H1 (cell line): ENCODE measurements around the gene NOS1AP. TPM values are rescaled to one million over a fixed set of nuclear protein-coding genes. Genes with fewer than 3 reads are reported as not detected.

Source experiments
- ASH2L ChIP-seq: fragments of 200-600, 300-600 bp; sonication (generic); IDR thresholded peaks from one replicate; pipeline ENCODE4 v1.7.1; 2017; ENCODE audit warnings: low read length
- BACH1 ChIP-seq: IDR thresholded peaks from 2 replicates; pipeline ENCODE4 v1.6.1; 2012; ENCODE audit warnings: low read length, improper control_type of control experiment
- CHD1 ChIP-seq: IDR thresholded peaks from 2 replicates; pipeline ENCODE4 v1.6.1; 2012; ENCODE audit warnings: low read depth, low read length, improper control_type of control experiment
- FOSL1 ChIP-seq: IDR thresholded peaks from 2 replicates; pipeline ENCODE4 v1.6.1; 2011; ENCODE audit warnings: mild to moderate bottlenecking, low read depth, low read length, moderate library complexity; ENCODE audit not compliant: insufficient read depth
- SAP30 ChIP-seq: fragments of 300-600 bp; sonication (generic); IDR thresholded peaks from 2 replicates; pipeline ENCODE4 v1.7.1; 2012; ENCODE audit warnings: low read length, moderate library complexity, mild to moderate bottlenecking, inconsistent platforms; ENCODE audit not compliant: insufficient read depth, insufficient replicate concordance
- TEAD4 ChIP-seq: IDR thresholded peaks from 2 replicates; pipeline ENCODE4 v1.6.1; 2012; ENCODE audit warnings: low read depth, low read length, inconsistent platforms, mixed read lengths
- polyA plus RNA-seq, 7 experiments: library from polyadenylated mRNA; depleted of rRNA in 3 of 7; stranded (reverse) in 5 of 7; unstranded in 2 of 7; fragments of >200 nt in 5 of 7; fragments of 200-250 nt in 2 of 7; gene quantifications; 1 replicate in 5 of 7; 2 replicates in 1 of 7; 4 replicates in 1 of 7; pipeline versions ENCODE4 v1.2.1 to v1.2.3, GENCODE V29; 2011 to 2013; ENCODE audit warnings: missing spikeins in 2 of 7, mixed read lengths in 2 of 7
- total RNA-seq: library from RNA; stranded (reverse); fragmentation: NEBNext Ultra II Directional; extraction: Animal tissue kit (Norgen Biotek cat#: 25700); gene quantifications from 2 replicates; pipeline ENCODE4 v1.2.1, GENCODE V29; 2021
- TF ChIP-seq, protein P1 (sequence below): fragments of 300-600 bp; sonication (generic); IDR thresholded peaks from 2 replicates; pipeline ENCODE4 v1.7.1; 2012; ENCODE audit warnings: low read length, moderate library complexity, mild to moderate bottlenecking, inconsistent platforms; ENCODE audit not compliant: insufficient replicate concordance

NOS1AP gene
- total and polyA plus RNA-seq, 2 of the 8 experiments (the other 6 are each of a cell fraction or from before 2014, with no cell fraction given) = 2.4 to 12.1 TPM

DNA sequence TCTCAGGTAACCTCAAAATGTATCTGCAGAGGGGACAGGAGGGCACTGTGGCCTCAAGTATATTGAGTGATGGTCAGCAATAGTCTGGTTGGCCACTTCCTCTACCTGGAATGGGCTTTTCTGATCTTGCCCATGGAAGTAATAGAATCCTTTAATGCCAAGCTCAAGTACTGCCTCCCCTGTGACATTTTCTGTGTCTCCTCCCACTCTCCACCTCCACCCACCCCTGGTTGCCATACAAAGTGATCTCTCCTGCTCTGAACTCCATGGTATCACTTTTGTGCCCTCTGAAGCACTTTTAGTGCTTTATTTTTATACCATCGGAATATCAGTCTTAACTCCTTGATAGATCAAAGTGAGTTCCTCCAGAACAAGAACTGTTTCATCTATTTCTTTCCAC, 9.2 kb upstream of the NOS1AP start (continued):
- TF ChIP-seq BACH1 (no peak), SAP30 (no peak), FOSL1 (no peak), TEAD4 (no peak), CHD1 (no peak), ASH2L (no peak)
- TF ChIP-seq, protein P1, sequence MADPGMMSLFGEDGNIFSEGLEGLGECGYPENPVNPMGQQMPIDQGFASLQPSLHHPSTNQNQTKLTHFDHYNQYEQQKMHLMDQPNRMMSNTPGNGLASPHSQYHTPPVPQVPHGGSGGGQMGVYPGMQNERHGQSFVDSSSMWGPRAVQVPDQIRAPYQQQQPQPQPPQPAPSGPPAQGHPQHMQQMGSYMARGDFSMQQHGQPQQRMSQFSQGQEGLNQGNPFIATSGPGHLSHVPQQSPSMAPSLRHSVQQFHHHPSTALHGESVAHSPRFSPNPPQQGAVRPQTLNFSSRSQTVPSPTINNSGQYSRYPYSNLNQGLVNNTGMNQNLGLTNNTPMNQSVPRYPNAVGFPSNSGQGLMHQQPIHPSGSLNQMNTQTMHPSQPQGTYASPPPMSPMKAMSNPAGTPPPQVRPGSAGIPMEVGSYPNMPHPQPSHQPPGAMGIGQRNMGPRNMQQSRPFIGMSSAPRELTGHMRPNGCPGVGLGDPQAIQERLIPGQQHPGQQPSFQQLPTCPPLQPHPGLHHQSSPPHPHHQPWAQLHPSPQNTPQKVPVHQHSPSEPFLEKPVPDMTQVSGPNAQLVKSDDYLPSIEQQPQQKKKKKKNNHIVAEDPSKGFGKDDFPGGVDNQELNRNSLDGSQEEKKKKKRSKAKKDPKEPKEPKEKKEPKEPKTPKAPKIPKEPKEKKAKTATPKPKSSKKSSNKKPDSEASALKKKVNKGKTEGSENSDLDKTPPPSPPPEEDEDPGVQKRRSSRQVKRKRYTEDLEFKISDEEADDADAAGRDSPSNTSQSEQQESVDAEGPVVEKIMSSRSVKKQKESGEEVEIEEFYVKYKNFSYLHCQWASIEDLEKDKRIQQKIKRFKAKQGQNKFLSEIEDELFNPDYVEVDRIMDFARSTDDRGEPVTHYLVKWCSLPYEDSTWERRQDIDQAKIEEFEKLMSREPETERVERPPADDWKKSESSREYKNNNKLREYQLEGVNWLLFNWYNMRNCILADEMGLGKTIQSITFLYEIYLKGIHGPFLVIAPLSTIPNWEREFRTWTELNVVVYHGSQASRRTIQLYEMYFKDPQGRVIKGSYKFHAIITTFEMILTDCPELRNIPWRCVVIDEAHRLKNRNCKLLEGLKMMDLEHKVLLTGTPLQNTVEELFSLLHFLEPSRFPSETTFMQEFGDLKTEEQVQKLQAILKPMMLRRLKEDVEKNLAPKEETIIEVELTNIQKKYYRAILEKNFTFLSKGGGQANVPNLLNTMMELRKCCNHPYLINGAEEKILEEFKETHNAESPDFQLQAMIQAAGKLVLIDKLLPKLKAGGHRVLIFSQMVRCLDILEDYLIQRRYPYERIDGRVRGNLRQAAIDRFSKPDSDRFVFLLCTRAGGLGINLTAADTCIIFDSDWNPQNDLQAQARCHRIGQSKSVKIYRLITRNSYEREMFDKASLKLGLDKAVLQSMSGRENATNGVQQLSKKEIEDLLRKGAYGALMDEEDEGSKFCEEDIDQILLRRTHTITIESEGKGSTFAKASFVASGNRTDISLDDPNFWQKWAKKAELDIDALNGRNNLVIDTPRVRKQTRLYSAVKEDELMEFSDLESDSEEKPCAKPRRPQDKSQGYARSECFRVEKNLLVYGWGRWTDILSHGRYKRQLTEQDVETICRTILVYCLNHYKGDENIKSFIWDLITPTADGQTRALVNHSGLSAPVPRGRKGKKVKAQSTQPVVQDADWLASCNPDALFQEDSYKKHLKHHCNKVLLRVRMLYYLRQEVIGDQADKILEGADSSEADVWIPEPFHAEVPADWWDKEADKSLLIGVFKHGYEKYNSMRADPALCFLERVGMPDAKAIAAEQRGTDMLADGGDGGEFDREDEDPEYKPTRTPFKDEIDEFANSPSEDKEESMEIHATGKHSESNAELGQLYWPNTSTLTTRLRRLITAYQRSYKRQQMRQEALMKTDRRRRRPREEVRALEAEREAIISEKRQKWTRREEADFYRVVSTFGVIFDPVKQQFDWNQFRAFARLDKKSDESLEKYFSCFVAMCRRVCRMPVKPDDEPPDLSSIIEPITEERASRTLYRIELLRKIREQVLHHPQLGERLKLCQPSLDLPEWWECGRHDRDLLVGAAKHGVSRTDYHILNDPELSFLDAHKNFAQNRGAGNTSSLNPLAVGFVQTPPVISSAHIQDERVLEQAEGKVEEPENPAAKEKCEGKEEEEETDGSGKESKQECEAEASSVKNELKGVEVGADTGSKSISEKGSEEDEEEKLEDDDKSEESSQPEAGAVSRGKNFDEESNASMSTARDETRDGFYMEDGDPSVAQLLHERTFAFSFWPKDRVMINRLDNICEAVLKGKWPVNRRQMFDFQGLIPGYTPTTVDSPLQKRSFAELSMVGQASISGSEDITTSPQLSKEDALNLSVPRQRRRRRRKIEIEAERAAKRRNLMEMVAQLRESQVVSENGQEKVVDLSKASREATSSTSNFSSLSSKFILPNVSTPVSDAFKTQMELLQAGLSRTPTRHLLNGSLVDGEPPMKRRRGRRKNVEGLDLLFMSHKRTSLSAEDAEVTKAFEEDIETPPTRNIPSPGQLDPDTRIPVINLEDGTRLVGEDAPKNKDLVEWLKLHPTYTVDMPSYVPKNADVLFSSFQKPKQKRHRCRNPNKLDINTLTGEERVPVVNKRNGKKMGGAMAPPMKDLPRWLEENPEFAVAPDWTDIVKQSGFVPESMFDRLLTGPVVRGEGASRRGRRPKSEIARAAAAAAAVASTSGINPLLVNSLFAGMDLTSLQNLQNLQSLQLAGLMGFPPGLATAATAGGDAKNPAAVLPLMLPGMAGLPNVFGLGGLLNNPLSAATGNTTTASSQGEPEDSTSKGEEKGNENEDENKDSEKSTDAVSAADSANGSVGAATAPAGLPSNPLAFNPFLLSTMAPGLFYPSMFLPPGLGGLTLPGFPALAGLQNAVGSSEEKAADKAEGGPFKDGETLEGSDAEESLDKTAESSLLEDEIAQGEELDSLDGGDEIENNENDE = no peak
